ENCODE measurements around the gene MLC1. TPM values are rescaled to one million over a fixed set of nuclear protein-coding genes. Genes with fewer than 3 reads are reported as not detected.

MLC1 gene
- total RNA-seq, 4 donors from 2014 or later: not detected

GRCh38 chr22:50098052-50098451, 12.8 kb upstream of the MLC1 start:
- Histone ChIP-seq H3K4me3 (no peak overlapping the region), H3K27me3 (no peaks in the 10 kb centered on the region), H3K27ac (no peak overlapping the region), H3K9me3 (no peaks in the 10 kb centered on the region), H3K4me1 (no peaks in the 10 kb centered on the region), H3K36me3 (no peaks in the 10 kb centered on the region)
- DNase-seq: no peak
- TF ChIP-seq CTCF (IDR thresholded peaks at IDR 0.05) (no peak), POLR2A (IDR thresholded peaks at IDR 0.05) (no peak)

DNA sequence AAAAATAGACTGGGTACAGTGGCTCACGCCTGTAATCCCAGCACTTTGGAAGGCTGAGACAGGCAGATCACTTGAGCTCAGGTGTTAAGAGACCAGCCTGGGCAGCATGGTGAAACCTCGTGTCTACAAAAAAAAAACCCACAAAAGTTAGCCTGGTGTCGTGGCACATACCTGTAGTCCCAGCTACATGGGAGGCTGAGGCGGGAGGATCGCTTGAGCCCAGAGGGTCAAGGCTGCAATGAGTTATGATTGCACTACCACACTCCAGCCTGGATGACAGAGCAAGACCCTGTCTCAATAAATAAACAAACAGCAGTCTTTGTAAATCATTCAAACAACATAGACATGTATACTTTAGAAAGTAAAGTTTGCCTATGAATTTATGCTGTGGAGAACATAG, 7.1 kb upstream of the MLC1 start:
- TF ChIP-seq CTCF (IDR thresholded peaks at IDR 0.05) (no peak), POLR2A (IDR thresholded peaks at IDR 0.05) (no peak)
- Histone ChIP-seq H3K27ac (no peak overlapping the region), H3K4me1 (no peaks in the 10 kb centered on the region), H3K4me3 (no peak overlapping the region), H3K36me3 (no peaks in the 10 kb centered on the region), H3K27me3 (no peaks in the 10 kb centered on the region), H3K9me3 (no peaks in the 10 kb centered on the region)
- DNase-seq: no peak

- TF ChIP-seq POLR2A (IDR thresholded peaks at IDR 0.05) (no peak), CTCF (IDR thresholded peaks at IDR 0.05) (no peak)
- Histone ChIP-seq H3K27ac (no peak overlapping the region), H3K27me3 (no peaks in the 10 kb centered on the region), H3K4me3 (no peak overlapping the region), H3K4me1 (no peaks in the 10 kb centered on the region), H3K36me3 (no peaks in the 10 kb centered on the region), H3K9me3 (no peaks in the 10 kb centered on the region)
- DNase-seq: no peak
These were observed 6.0 kb upstream of the MLC1 start for GRCh38 chr22:50091092-50091768.

- TF ChIP-seq POLR2A (IDR thresholded peaks at IDR 0.05) (no peak), CTCF (IDR thresholded peaks at IDR 0.05) (no peak)
- H3K9me3 ChIP-seq: no peaks in the 10 kb centered on the region
- no peak for DNase-seq
- no peaks in the 10 kb centered on the region for H3K27me3 ChIP-seq
- H3K4me1 ChIP-seq: no peaks in the 10 kb centered on the region
- no peaks in the 10 kb centered on the region for H3K36me3 ChIP-seq
- H3K27ac ChIP-seq: no peak overlapping the region
- no peak overlapping the region for H3K4me3 ChIP-seq
These were observed 5.1 kb upstream of the MLC1 start for GRCh38 chr22:50090412-50090714.

DNA sequence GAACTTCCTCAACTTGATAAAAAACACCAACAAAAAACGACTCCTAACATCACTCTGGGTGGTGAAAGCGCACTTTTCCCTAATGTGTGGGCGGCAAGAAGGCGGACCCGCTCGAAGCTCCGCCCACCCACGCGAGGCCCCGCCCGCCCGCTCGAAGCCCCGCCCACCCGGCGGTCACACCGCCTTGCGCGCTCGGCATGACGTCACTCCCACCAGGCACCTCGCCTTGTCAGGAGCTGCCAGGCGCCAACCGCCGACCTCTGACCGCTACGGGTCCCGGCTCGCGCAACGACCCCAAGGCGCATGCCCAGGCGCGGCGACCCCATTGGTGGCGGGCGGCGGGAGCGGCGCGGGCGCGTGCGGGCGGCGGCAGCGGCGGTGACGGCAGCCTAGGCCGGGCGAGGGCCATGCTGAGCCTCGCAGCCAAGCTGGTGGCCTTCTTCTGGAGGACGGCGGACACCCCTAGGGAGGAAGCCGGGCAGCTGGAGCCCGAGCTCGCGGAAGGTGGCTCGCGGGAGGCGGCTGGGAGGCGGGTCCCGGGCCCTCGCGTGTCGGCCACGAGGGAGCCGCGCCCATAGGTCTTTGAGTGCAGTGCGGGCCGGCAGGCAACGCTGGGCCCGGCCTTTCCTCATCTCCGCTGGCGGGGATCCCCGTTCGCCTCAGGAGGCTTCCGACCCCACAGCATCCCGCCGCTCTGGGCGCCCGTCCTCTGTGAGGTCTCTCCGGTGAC, 4.6 kb upstream of the MLC1 start, which contains the start of gene MOV10L1:
Gene MOV10L1 (plus strand): TSS at position 325 of the 730 bp plus-strand sequence. CDS start 83 bp downstream, at position 408.
- no peaks in the 10 kb centered on the region for H3K36me3 ChIP-seq
- H3K27ac ChIP-seq: no peak within 1 kb of the TSS
- TF ChIP-seq POLR2A (IDR thresholded peaks at IDR 0.05) (no peak), CTCF (IDR thresholded peaks at IDR 0.05) (no peak)
- no peaks in the 10 kb centered on the region for H3K9me3 ChIP-seq
- no peak within 1 kb of the TSS for H3K4me3 ChIP-seq
- DNase-seq: no peak
- no peaks in the 10 kb centered on the region for H3K27me3 ChIP-seq
- H3K4me1 ChIP-seq: no peaks in the 10 kb centered on the region
